COLO668 (cell line): ENCODE results near the gene UBAP1L.
A peak's percentile ranks its signal among the peaks of the same experiment; 100 is the strongest.
"Not testable (repeated sequence)": the region's sequence is repeated elsewhere in the genome, so short reads cannot be mapped to it uniquely, and the experiment has no call there.

Experiments
- DNase-seq: peaks from one replicate; lab custom pipeline; 2025; ENCODE audit not compliant: unreplicated experiment; lab: John Stamatoyannopoulos, UW

The UBAP1L gene

GRCh38 chr15:65049418-65049840 lies 65.6 kb downstream of the UBAP1L start:
- DNase-seq, result peak; percentile 94

- no peak for DNase-seq
Observed at GRCh38 chr15:65048241-65048640, 66.8 kb downstream of the UBAP1L start.

GRCh38 chr15:65044724-65045481 lies 70.1 kb downstream of the UBAP1L start, which contains the start of gene SLC51B:
SLC51B (plus strand) TSS chr15:65045387; CDS start chr15:65050005, 4,618 bp downstream.
- DNase-seq, result peak; percentile 73

GRCh38 chr15:65044218-65044617 lies 70.8 kb downstream of the UBAP1L start:
- DNase-seq, result not testable (repeated sequence)

- DNase-seq, result no peak
Observed at GRCh38 chr15:65042776-65043327, 72.1 kb downstream of the UBAP1L start.
